BE2C (cell line): Measurements from ENCODE around the gene LDB3.

Experiments used
- DNase-seq: peaks from one replicate; pipeline ENCODE4 v3.0.0-alpha.2; 2020
- H3K27me3 ChIP-seq: fragments of 250-450 bp; sonication (Bioruptor Pico); 2 replicates; pipeline ENCODE4 v1.5.1; 2020; ENCODE audit warnings: mild to moderate bottlenecking
- H3K36me3 ChIP-seq: fragments of 250-450 bp; sonication (Bioruptor Pico); 2 replicates; pipeline ENCODE4 v1.5.1; 2020; ENCODE audit warnings: mild to moderate bottlenecking
- H3K4me1 ChIP-seq: fragments of 250-450 bp; sonication (Bioruptor Pico); 2 replicates; pipeline ENCODE4 v1.5.1; 2020
- H3K4me3 ChIP-seq: 2 replicates; pipeline ENCODE4 v1.5.1; 2011; ENCODE audit warnings: low read depth, low read length
- H3K9me3 ChIP-seq: fragments of 250-450 bp; sonication (Bioruptor Pico); 2 replicates; pipeline ENCODE4 v1.5.1; 2020
- TF ChIP-seq, protein P1 (sequence below): IDR thresholded peaks from 2 replicates; pipeline ENCODE4 v1.5.1; 2012; ENCODE audit warnings: mild to moderate bottlenecking, low read depth, low read length

LDB3 gene

DNA sequence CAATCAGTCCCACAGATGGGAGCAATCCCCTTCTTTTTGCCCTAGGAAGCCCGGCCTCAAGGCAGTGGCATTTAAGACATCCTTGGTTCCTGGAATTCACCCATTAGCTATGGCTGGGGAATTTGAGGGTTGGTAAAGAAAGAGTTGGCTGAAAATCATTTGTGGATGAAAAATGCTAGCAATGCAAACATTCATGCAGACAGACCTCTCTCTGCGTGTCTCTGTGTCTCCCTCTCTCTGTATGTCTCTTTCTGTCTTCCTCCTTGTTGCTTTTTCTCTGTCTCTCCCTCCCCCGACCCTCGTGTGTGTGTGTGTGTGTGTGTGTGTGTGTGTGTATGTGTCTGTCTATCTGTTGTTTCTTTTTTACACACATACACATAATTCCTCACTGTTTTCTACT is 19.4 kb downstream of the LDB3 start:
- DNase-seq, result no peak

DNA sequence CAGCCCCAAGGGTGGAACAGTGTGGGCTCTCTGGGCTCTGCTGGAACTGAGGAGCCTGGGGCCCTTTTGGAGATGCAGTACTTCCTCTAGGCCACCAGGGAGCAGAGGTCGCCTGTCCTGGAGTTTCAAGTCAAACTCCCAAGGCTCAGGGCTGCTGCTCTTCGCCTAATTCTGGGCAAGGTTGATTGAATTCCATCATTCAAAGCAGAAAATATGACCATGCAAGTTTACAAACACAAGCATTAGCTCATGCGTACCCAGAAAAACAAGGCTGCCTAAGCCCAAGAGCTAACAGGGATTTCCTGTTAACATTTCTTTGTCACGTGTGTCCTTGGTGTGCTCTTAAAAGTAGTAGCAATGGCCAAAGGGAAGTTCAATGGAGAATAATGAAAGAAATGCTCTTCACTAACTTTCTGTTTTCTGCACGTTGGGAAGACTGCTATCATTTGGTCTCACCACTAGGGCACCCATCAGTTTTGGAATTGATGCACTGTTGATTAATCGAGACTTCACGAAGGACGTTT is 20.1 kb downstream of the LDB3 start:
- H3K27me3 ChIP-seq, result no peaks in the 10 kb centered on the region
- TF ChIP-seq, protein P1, sequence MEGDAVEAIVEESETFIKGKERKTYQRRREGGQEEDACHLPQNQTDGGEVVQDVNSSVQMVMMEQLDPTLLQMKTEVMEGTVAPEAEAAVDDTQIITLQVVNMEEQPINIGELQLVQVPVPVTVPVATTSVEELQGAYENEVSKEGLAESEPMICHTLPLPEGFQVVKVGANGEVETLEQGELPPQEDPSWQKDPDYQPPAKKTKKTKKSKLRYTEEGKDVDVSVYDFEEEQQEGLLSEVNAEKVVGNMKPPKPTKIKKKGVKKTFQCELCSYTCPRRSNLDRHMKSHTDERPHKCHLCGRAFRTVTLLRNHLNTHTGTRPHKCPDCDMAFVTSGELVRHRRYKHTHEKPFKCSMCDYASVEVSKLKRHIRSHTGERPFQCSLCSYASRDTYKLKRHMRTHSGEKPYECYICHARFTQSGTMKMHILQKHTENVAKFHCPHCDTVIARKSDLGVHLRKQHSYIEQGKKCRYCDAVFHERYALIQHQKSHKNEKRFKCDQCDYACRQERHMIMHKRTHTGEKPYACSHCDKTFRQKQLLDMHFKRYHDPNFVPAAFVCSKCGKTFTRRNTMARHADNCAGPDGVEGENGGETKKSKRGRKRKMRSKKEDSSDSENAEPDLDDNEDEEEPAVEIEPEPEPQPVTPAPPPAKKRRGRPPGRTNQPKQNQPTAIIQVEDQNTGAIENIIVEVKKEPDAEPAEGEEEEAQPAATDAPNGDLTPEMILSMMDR, result peak; percentile 80
- H3K4me3 ChIP-seq, result no peak overlapping the region
- H3K36me3 ChIP-seq, result no peaks in the 10 kb centered on the region
- peak; percentile 61 for DNase-seq
- H3K9me3 ChIP-seq, result no peaks in the 10 kb centered on the region
- no peaks in the 10 kb centered on the region for H3K4me1 ChIP-seq

More for the DNA sequence above, 19.4 kb downstream of the LDB3 start:
- Histone ChIP-seq H3K27me3 (no peaks in the 10 kb centered on the region), H3K4me1 (peaks cover 7% of the 10 kb centered on the region), H3K36me3 (no peaks in the 10 kb centered on the region; the same call in 1 of the 2 replicates), H3K9me3 (no peaks in the 10 kb centered on the region), H3K4me3 (no peak overlapping the region)
- TF ChIP-seq, protein P1, result no peak

DNA sequence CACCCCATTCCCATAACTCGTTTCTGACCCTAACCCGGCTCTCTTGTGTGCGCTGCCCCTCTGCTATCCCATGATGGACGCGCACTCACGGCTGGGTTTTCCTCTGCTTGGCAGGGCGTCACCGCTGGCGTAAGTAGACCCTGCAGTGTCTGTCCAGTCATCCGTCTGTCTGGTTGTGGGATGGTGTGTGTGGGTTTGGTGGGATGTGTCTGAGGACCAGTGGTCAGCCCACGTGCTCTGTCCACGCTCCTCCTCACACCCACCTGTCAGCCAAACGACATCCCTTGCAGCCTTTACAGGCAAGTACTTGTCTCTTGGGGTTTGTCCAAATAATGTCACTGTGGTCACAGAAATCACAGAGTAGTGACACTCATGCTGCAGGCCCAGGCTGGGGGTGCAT is 20.8 kb downstream of the LDB3 start:
- Histone ChIP-seq H3K4me1 (no peaks in the 10 kb centered on the region), H3K36me3 (no peaks in the 10 kb centered on the region), H3K9me3 (no peaks in the 10 kb centered on the region), H3K4me3 (no peak overlapping the region), H3K27me3 (no peaks in the 10 kb centered on the region)
- TF ChIP-seq, protein P1, result no peak
- DNase-seq, result no peak

DNA sequence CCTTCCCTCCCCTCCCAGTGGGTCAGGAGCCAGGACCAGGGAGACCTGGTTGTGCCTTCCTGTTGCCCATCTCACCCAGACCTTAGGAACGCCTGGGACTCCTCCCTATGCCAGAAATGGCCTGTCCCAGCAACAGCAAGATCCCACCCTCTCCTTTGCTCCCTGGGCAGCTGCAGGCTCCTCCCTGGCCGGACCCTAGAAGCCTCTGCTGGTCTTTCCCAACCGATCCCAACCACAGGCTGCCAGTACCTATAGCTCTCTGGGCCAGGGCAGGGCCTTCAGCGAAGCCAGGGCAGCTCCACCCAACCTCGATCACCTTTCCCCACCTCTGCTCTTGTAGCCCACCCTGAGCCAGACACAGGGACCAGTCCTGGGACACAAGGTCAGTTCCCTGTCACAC is 21.9 kb downstream of the LDB3 start:
- no peaks in the 10 kb centered on the region for H3K4me1 ChIP-seq
- no peak overlapping the region for H3K4me3 ChIP-seq
- no peaks in the 10 kb centered on the region; the same call in 1 of the 2 replicates for H3K36me3 ChIP-seq
- DNase-seq, result no peak
- TF ChIP-seq, protein P1, result no peak
- no peaks in the 10 kb centered on the region for H3K27me3 ChIP-seq
- no peaks in the 10 kb centered on the region for H3K9me3 ChIP-seq

DNA sequence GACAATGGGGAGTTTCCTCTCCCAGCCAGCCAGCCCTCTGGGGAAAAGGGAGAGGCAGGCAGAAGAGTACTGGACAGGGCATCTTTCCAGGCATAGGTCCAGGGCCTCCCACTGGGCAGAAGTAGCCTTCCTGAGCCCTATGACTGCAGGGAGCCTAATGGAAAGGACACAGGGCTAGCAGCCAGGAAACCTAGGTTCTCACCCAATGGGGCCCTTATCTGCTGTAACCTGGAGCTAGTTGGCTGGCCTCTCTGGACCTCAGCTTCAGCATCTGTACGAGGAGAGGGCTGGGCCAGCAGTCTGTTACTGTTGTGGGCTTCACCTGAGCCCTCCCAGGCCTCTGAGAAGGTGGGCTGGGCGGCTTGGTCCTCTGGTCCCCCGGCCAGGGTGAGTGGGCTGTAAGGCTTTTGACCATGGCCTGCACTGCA is 22.4 kb downstream of the LDB3 start:
- no peak overlapping the region for H3K4me3 ChIP-seq
- TF ChIP-seq, protein P1, result no peak
- no peaks in the 10 kb centered on the region for H3K27me3 ChIP-seq
- H3K4me1 ChIP-seq, result no peaks in the 10 kb centered on the region
- DNase-seq, result no peak
- H3K36me3 ChIP-seq, result no peaks in the 10 kb centered on the region; the same call in 1 of the 2 replicates
- H3K9me3 ChIP-seq, result no peaks in the 10 kb centered on the region

DNA sequence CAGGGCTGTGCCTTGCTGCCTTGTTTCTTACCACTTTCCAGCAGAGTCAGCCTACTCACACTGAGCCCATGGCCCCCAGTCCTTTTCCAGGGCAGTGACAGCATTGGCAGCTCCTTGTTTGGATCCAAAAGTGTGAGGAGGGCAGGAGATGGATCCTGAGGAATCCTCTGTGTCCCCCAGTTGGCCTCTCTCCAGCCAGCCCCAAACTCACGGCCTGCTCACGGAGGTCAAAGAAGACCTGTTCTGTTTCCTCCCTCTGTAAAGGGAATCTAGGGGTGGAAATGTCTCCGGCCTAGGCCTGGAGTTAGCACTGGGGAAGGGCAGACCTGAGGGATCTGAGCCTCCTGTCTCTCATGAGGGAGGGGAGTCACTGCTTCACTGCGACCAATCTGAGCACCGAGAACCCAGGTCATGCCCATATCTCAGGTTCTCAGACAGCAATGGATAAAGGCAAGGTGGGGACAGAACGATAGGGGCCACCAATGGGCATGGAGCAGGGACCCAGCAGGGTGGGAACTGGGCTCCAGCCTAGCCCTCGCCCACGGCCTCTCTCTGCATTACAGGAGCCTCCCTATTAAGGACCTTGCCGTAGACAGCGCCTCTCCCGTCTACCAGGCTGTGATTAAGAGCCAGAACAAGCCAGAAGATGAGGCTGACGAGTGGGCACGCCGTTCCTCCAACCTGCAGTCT is 23.2 kb downstream of the LDB3 start:
- Histone ChIP-seq H3K4me3 (no peak overlapping the region), H3K4me1 (no peaks in the 10 kb centered on the region), H3K36me3 (no peaks in the 10 kb centered on the region; the same call in 1 of the 2 replicates), H3K27me3 (no peaks in the 10 kb centered on the region), H3K9me3 (no peaks in the 10 kb centered on the region)
- no peak for DNase-seq
- TF ChIP-seq, protein P1, result no peak
